Lung (tissue), 12 donors: ENCODE data around the gene LRPAP1. TPM values are rescaled to one million over a fixed set of nuclear protein-coding genes. Genes with fewer than 3 reads are reported as not detected.

Source experiments
- ATAC-seq: fragments of 200-7000 bp; cut with Tn5 transposase; one replicate; pipeline ENCODE4 v1.9.1; 2020; ENCODE audit warnings: moderate number of reproducible peaks; ENCODE audit not compliant: insufficient read depth, low FRiP score
- DNase-seq, 3 donors: peaks; one replicate each; pipeline ENCODE4 v3.0.0-alpha.2; 2013 to 2017
- H3K27ac ChIP-seq, 2 donors: one replicate each; pipeline ENCODE4 v1.5.1; 2013; ENCODE audit warnings: mild to moderate bottlenecking in 2 of 2, moderate library complexity in 2 of 2, control low read depth in 1 of 2, inconsistent platforms in 1 of 2, low read depth in 1 of 2, low read length in 1 of 2
- H3K27me3 ChIP-seq, 3 donors: one replicate each; pipeline ENCODE4 v1.5.1; 2013; ENCODE audit warnings: low read length in 2 of 3; ENCODE audit not compliant: control insufficient read depth in 3 of 3, insufficient read depth in 3 of 3
- H3K36me3 ChIP-seq, 4 donors: one replicate each; pipeline ENCODE4 v1.5.1; 2013; ENCODE audit warnings: low read length in 4 of 4, mild to moderate bottlenecking in 1 of 4, moderate library complexity in 1 of 4; ENCODE audit not compliant: control insufficient read depth in 4 of 4, insufficient read depth in 4 of 4
- H3K4me1 ChIP-seq, 5 donors: one replicate each; pipeline ENCODE4 v1.5.1; 2013; ENCODE audit warnings: low read length in 5 of 5, mild to moderate bottlenecking in 2 of 5, moderate library complexity in 1 of 5; ENCODE audit not compliant: control insufficient read depth in 5 of 5, insufficient read depth in 5 of 5
- H3K4me3 ChIP-seq: one replicate; pipeline ENCODE4 v1.5.1; 2013; ENCODE audit warnings: mild to moderate bottlenecking, control low read depth, moderate library complexity
- H3K9ac ChIP-seq, 2 donors: one replicate each; pipeline ENCODE4 v1.5.1; 2013; ENCODE audit warnings: low read length in 2 of 2, control low read depth in 1 of 2; ENCODE audit not compliant: insufficient read depth in 1 of 2
- H3K9me3 ChIP-seq, 4 donors: one replicate each; pipeline ENCODE4 v1.5.1; 2013; ENCODE audit warnings: low read length in 3 of 4, mild to moderate bottlenecking in 1 of 4, moderate library complexity in 1 of 4; ENCODE audit not compliant: control insufficient read depth in 4 of 4, insufficient read depth in 3 of 4
- CTCF ChIP-seq: IDR thresholded peaks from 2 replicates; pipeline ENCODE4 v1.5.1; 2012; ENCODE audit warnings: mild to moderate bottlenecking; ENCODE audit errors: control extremely low read depth, extremely low read depth
- WGBS, 2 donors: extraction: QIAGEN DNeasy Blood & Tissue Kit; methylation state at CpG; one replicate each; pipeline ENCODE4 v1.1.7; 2013; 5-methylcytosine and 5-hydroxymethylcytosine counted together
- polyA plus RNA-seq, 2 donors: library from polyadenylated mRNA; stranded (reverse); fragments of 200-250 nt; gene quantifications; one replicate each; pipeline ENCODE4 v1.2.1, GENCODE V29; 2013
- total RNA-seq, 2 donors: library from RNA; depleted of rRNA in 1 of 2; stranded (reverse); fragments of >200 nt in 1 of 2; gene quantifications; one replicate each; pipeline ENCODE4 v1.2.1, GENCODE V29; 2014 to 2021
- donor health status: control.
- donor health status: control.
- donor health status: Bipolar disorder and iron deficiency.
- donor health status: healthy.
- donor health status: DM: yes; HTN: yes; CAD: no.

Gene LRPAP1
- total and polyA plus RNA-seq, 4 donors = 46.1 to 289 (median 208) TPM

- Histone ChIP-seq H3K27me3 (no peaks in the 10 kb centered on the region), H3K27ac (no peak overlapping the region), H3K9me3 (no peaks in the 10 kb centered on the region), H3K36me3 (peaks cover 3 to 43% (median 9%) of the 10 kb centered on the region in 4 donors), H3K4me1 (peaks cover 0 to 26% (median 14%) of the 10 kb centered on the region in 5 donors), H3K9ac (no peak overlapping the region), H3K4me3 (no peak overlapping the region)
- TF ChIP-seq CTCF = no peak
- DNase-seq (peak in 1 of 3 donors; percentile 9), ATAC-seq (no peak)
- 91 to 94% methylated on average over 14 of the region's 14 CpGs for WGBS, 2 donors
These were observed 4.9 kb downstream of the LRPAP1 start for GRCh38 chr4:3527101-3527913.

- Histone ChIP-seq H3K9me3 (no peaks in the 10 kb centered on the region), H3K4me1 (peaks cover 0 to 24% (median 13%) of the 10 kb centered on the region in 5 donors), H3K36me3 (peaks cover 5 to 49% (median 10%) of the 10 kb centered on the region in 4 donors), H3K9ac (no peak overlapping the region), H3K4me3 (no peak overlapping the region), H3K27ac (no peak overlapping the region), H3K27me3 (no peaks in the 10 kb centered on the region)
- 95 to 96% methylated on average over 19 of the region's 19 CpGs for WGBS, 2 donors
- TF ChIP-seq CTCF = no peak
- ATAC-seq = no peak
- peak in 1 of 3 donors; percentile 8 for DNase-seq
These were observed 5.8 kb downstream of the LRPAP1 start for GRCh38 chr4:3526456-3526855.

GRCh38 chr4:3525532-3526430 lies 6.4 kb downstream of the LRPAP1 start:
- H3K36me3 ChIP-seq = peaks cover 5 to 56% (median 11%) of the 10 kb centered on the region in 4 donors
- ATAC-seq (no peak), DNase-seq (peak in 1 of 3 donors; percentile 9)
- TF ChIP-seq CTCF = no peak
- no peaks in the 10 kb centered on the region for H3K27me3 ChIP-seq
- peaks cover 0 to 17% (median 7%) of the 10 kb centered on the region in 5 donors for H3K4me1 ChIP-seq
- 91 to 93% methylated on average over 33 of the region's 33 CpGs for WGBS, 2 donors
- no peak overlapping the region for H3K4me3 ChIP-seq
- no peaks in the 10 kb centered on the region for H3K9me3 ChIP-seq
- no peak overlapping the region for H3K27ac ChIP-seq
- no peak overlapping the region for H3K9ac ChIP-seq
